IMR-90 (cell line): ENCODE results near the gene FOSL2. TPM values are rescaled to one million over a fixed set of nuclear protein-coding genes. Genes with fewer than 3 reads are reported as not detected.

Experiments used
- ATAC-seq: fragments of 200-7000 bp; cut with Tn5 transposase; 2 replicates; pipeline ENCODE4 v1.9.1; 2020; ENCODE audit warnings: low read depth, mild to moderate bottlenecking, moderate library complexity
- BruUV-seq: library from RNA; stranded (reverse); fragments of 400-500 nt; replicated peaks from 2 replicates; lab custom pipeline; 2021; lab: Mats Ljungman, UMichigan
- CTCF ChIA-PET: fragments of 300-600 bp; formaldehyde crosslinking; extraction: SDS; loops from one replicate; lab custom pipeline; 2021; ENCODE audit warnings: antibody characterized with exemption; lab: Yijun Ruan, JAX
- POLR2A ChIA-PET: fragments of 300-600 bp; sonication (Branson Sonifier 250); formaldehyde crosslinking; loops from one replicate; lab custom pipeline; 2022; ENCODE audit warnings: antibody characterized with exemption; ENCODE audit not compliant: unreplicated experiment; lab: Charles Lee
- DNase-seq: peaks from one replicate; pipeline ENCODE4 v3.0.0; 2013
- H2AFZ ChIP-seq: replicated peaks from 2 replicates; pipeline ENCODE3; 2013; ENCODE audit warnings: low read length, mild to moderate bottlenecking; ENCODE audit not compliant: poor library complexity
- H2AK5ac ChIP-seq: 2 replicates; pipeline ENCODE4 v1.6.1; 2013; ENCODE audit warnings: low read depth, low read length, inconsistent platforms
- H2AK9ac ChIP-seq: replicated peaks from 2 replicates; pipeline ENCODE3; 2013; ENCODE audit warnings: mild to moderate bottlenecking, low read depth, low read length, moderate library complexity; ENCODE audit not compliant: poor library complexity
- H2BK120ac ChIP-seq: 2 replicates; pipeline ENCODE4 v1.6.1; 2013; ENCODE audit warnings: low read depth, low read length, inconsistent platforms
- H2BK15ac ChIP-seq: 3 replicates; pipeline ENCODE4 v1.6.1; 2013; ENCODE audit warnings: low read depth, low read length, inconsistent platforms
- H2BK20ac ChIP-seq: 2 replicates; pipeline ENCODE4 v1.6.1; 2013; ENCODE audit warnings: low read depth, mild to moderate bottlenecking, inconsistent platforms, low read length, moderate library complexity
- H2BK5ac ChIP-seq: 2 replicates; pipeline ENCODE4 v1.6.1; 2013; ENCODE audit warnings: mild to moderate bottlenecking, low read depth, low read length, inconsistent platforms; ENCODE audit not compliant: poor library complexity, severe bottlenecking
- H3K14ac ChIP-seq: replicated peaks from 2 replicates; pipeline ENCODE4 v1.6.1; 2013; ENCODE audit warnings: low read depth, low read length, inconsistent platforms
- H3K18ac ChIP-seq: 2 replicates; pipeline ENCODE4 v1.6.1; 2013; ENCODE audit warnings: low read depth, low read length, control low read depth
- H3K23ac ChIP-seq: 2 replicates; pipeline ENCODE4 v1.6.1; 2013; ENCODE audit warnings: low read depth, low read length, inconsistent platforms
- H3K27ac ChIP-seq: 2 replicates; pipeline ENCODE4 v1.5.1; 2013; ENCODE audit warnings: mild to moderate bottlenecking, control low read depth, low read length; ENCODE audit not compliant: insufficient read depth
- H3K27me3 ChIP-seq: 2 replicates; pipeline ENCODE4 v1.6.1; 2013; ENCODE audit warnings: low read length; ENCODE audit not compliant: control insufficient read depth, insufficient read depth
- H3K36me3 ChIP-seq: 2 replicates; pipeline ENCODE4 v1.6.1; 2013; ENCODE audit warnings: low read length, mixed read lengths; ENCODE audit not compliant: control insufficient read depth, insufficient read depth
- H3K4ac ChIP-seq: 2 replicates; pipeline ENCODE4 v1.6.1; 2013; ENCODE audit warnings: low read depth, low read length, inconsistent platforms
- H3K4me1 ChIP-seq: 2 replicates; pipeline ENCODE4 v1.6.1; 2013; ENCODE audit warnings: low read length, mixed read lengths; ENCODE audit not compliant: control insufficient read depth, insufficient read depth
- H3K4me2 ChIP-seq: 2 replicates; pipeline ENCODE4 v1.6.1; 2013; ENCODE audit warnings: low read depth, mild to moderate bottlenecking, control low read depth, low read length, moderate library complexity
- H3K4me3 ChIP-seq: 2 replicates; pipeline ENCODE4 v1.5.1; 2013; ENCODE audit warnings: low read depth, mild to moderate bottlenecking, control low read depth, low read length, moderate library complexity; ENCODE audit not compliant: insufficient read depth
- H3K56ac ChIP-seq: 2 replicates; pipeline ENCODE4 v1.6.1; 2013; ENCODE audit warnings: low read length, inconsistent platforms; ENCODE audit not compliant: insufficient read depth; ENCODE audit errors: extremely low read depth
- H3K79me1 ChIP-seq, 2 experiments: 2 replicates each; pipeline ENCODE4 v1.6.1; 2013; ENCODE audit warnings: low read length in 2 of 2, inconsistent platforms in 1 of 2, low read depth in 1 of 2
- H3K9ac ChIP-seq: 2 replicates; pipeline ENCODE4 v1.6.1; 2013; ENCODE audit warnings: low read depth, low read length, control low read depth
- H3K9me1 ChIP-seq: 2 replicates; pipeline ENCODE4 v1.6.1; 2013; ENCODE audit warnings: low read length, inconsistent platforms; ENCODE audit not compliant: insufficient read depth
- H3K9me3 ChIP-seq: 2 replicates; pipeline ENCODE4 v1.6.1; 2013; ENCODE audit warnings: low read length; ENCODE audit not compliant: control insufficient read depth, insufficient read depth
- H4K20me1 ChIP-seq: 2 replicates; pipeline ENCODE4 v1.6.1; 2013; ENCODE audit warnings: low read length, inconsistent platforms; ENCODE audit not compliant: insufficient read depth
- H4K5ac ChIP-seq: 2 replicates; pipeline ENCODE4 v1.6.1; 2013; ENCODE audit warnings: mild to moderate bottlenecking, low read depth, low read length, control low read depth
- H4K8ac ChIP-seq, 2 experiments: 2 replicates each; pipeline ENCODE4 v1.6.1; 2013; ENCODE audit warnings: low read depth in 2 of 2, low read length in 2 of 2, control low read depth in 1 of 2, inconsistent platforms in 1 of 2
- H4K91ac ChIP-seq: 2 replicates; pipeline ENCODE4 v1.6.1; 2013; ENCODE audit warnings: low read depth, low read length, inconsistent platforms; ENCODE audit not compliant: insufficient read depth
- BHLHE40 ChIP-seq: fragments of 150-350 bp; IDR thresholded peaks from 2 replicates; pipeline ENCODE4 v1.6.1; 2016; ENCODE audit warnings: mild to moderate bottlenecking, low read depth, low read length
- CHD1 ChIP-seq: IDR thresholded peaks from 2 replicates; pipeline ENCODE4 v1.6.1; 2012; ENCODE audit warnings: low read depth, low read length, improper control_type of control experiment
- POLR2A ChIP-seq: IDR thresholded peaks from 2 replicates; pipeline ENCODE4 v1.6.1; 2012; ENCODE audit warnings: mild to moderate bottlenecking, low read depth, low read length
- RAD21 ChIP-seq: IDR thresholded peaks from 2 replicates; pipeline ENCODE4 v1.6.1; 2012; ENCODE audit warnings: low read length, improper control_type of control experiment
- RCOR1 ChIP-seq: IDR thresholded peaks from 2 replicates; pipeline ENCODE4 v1.6.1; 2012; ENCODE audit warnings: mild to moderate bottlenecking, low read length, improper control_type of control experiment; ENCODE audit not compliant: insufficient replicate concordance
- WGBS, 2 experiments: methylation state at CpG; one replicate each; pipeline versions ENCODE4 v1.1.5 to v1.1.7; 2013; ENCODE audit warnings: missing lambda C conversion rate in 2 of 2; ENCODE audit not compliant: insufficient read length in 1 of 2; ENCODE audit errors: extremely low coverage in 2 of 2; 5-methylcytosine and 5-hydroxymethylcytosine counted together
- dilution Hi-C: fragments of 300-500 bp; cut with HindIII; formaldehyde crosslinking; loops from one replicate; pipeline ENCODE4 v1.14.3; 2018; ENCODE audit warnings: low sequenced_read_pairs; ENCODE audit not compliant: unreplicated experiment
- in situ Hi-C: fragments of 300-500 bp; cut with MboI; formaldehyde crosslinking; loops from 3 replicates; pipeline ENCODE4 v1.14.3; 2019; ENCODE audit warnings: low sequenced_read_pairs, inconsistent platforms, mixed read lengths
- intact Hi-C: fragments of 100-400 bp; cut with micrococcal nuclease; formaldehyde crosslinking; loops from 2 replicates; pipeline ENCODE4 v1.10.0; 2022
- polyA plus RNA-seq, 3 experiments: library from polyadenylated mRNA; depleted of rRNA; stranded (reverse); fragments of >200 nt; gene quantifications; 2 replicates each; pipeline ENCODE4 v1.2.3, GENCODE V29; 2012; ENCODE audit warnings: low replicate concordance in 1 of 3
- total RNA-seq: library from RNA; depleted of rRNA; stranded (reverse); fragments of >200 nt; gene quantifications from 2 replicates; pipeline ENCODE4 v1.2.3, GENCODE V29; 2012
- TF ChIP-seq, protein P1 (sequence below): conservative IDR thresholded peaks from 2 replicates; pipeline ENCODE4 v1.5.1; 2012; ENCODE audit warnings: mild to moderate bottlenecking, low read depth, low read length, improper control_type of control experiment

FOSL2 gene
- total and polyA plus RNA-seq, 2 of the 4 experiments (the other 2 are of a cell fraction) = 31.4 to 46.3 TPM

DNA sequence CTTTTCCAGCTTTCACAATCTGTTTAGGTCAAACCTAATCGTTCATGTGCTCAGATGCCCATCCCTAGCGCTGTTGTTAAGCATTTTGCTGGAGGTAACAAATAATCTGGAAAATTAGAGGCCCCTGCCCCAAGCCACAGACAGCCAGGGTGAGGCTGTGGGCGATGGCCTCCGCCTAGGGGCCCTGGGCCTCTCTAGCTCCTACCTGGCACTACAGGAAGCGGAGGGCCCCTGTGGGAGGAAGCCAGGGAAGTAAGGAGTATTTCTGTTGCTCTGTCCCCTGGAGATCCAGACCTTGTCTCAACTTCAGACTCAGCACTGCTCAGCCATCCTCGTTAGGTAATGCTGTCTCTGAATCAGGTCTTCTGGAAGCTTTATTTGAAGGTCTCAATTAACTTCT, 12.4 kb upstream of the FOSL2 start (continued):
- TF ChIP-seq BHLHE40 (no peak), CHD1 (no peak), RCOR1 (no peak)

DNA sequence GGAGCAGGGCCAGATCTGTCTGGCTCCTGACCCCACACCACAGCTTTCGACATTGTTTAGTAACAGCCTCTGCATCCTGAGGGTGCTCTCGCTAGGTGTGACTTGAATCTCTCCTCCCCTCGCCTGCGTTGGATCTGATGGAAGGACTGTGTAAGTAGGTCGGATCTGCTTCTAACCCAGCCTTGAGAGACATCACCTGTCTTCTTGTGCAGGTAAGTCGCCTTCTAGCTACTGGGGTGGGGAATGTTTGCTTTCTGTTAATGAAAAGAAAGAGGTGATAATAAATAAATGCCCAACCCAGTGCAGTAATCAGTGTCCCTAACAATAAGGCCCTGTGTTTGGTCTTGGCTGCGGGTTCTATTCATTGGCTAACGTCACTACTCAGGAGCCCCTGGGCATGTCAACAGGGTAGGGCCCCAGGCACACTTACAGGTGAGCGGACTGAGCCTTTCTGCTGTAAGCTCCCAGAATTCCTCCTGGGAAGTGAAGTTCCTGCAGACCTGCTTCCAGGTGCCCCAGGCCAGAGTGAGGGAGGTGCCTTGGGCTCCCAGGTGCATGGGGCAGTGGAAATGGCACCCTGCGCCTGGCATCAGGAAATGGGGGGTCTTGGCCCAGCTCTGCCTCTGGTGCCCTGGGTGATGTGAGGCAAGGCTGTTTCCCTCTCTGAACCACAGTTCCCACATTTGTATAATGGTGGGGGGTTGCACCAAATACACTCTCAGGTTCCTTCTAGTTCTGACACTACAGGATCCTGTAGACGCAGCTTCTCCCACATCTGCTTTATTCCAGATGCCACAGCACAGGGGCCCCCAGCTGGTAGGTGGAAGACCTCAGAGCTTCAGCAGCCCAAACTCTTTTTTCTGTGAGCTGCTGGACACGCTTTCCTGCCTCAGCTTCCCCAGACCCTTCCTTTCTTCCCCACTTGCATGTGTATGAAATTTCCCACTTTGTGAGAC, 11.2 kb upstream of the FOSL2 start:
- Histone ChIP-seq H4K91ac (no peak overlapping the region), H2BK20ac (no peak overlapping the region), H2AK5ac (no peak overlapping the region), H2BK120ac (no peak overlapping the region), H3K56ac (no peak overlapping the region), H3K27ac (no peak overlapping the region), H2AK9ac (no peak overlapping the region), H3K4me2 (no peak overlapping the region), H3K4ac (no peak overlapping the region), H3K4me1 (no peaks in the 10 kb centered on the region), H4K8ac (no peak overlapping the region), H2BK15ac (no peak overlapping the region), H3K14ac (no peak overlapping the region), H3K4me3 (no peak overlapping the region), H3K36me3 (no peaks in the 10 kb centered on the region), H3K79me1 (no peaks in the 10 kb centered on the region), H3K23ac (no peak overlapping the region), H4K5ac (no peak overlapping the region), H3K18ac (no peak overlapping the region), H3K9me1 (peaks cover 5% of the 10 kb centered on the region; the same call in 1 of the 2 replicates), H3K9me3 (no peaks in the 10 kb centered on the region), H2AFZ (no peak overlapping the region), H3K27me3 (peaks cover 8% of the 10 kb centered on the region), H3K9ac (no peak overlapping the region), H2BK5ac (no peak overlapping the region), H4K20me1 (no peaks in the 10 kb centered on the region)
- ChIA-PET CTCF (no interaction called here), POLR2A (no interaction called here)
- ATAC-seq (no peak), DNase-seq (no peak)
- BruUV-seq = no TSS peak
- intact Hi-C loops = no loop called here
- 89% methylated on average over 4 of the region's 12 CpGs; no CpG with 5 or more reads in 1 of the 2 experiments for WGBS, 2 experiments
- dilution Hi-C loops = no loop called here
- TF ChIP-seq, protein P1, sequence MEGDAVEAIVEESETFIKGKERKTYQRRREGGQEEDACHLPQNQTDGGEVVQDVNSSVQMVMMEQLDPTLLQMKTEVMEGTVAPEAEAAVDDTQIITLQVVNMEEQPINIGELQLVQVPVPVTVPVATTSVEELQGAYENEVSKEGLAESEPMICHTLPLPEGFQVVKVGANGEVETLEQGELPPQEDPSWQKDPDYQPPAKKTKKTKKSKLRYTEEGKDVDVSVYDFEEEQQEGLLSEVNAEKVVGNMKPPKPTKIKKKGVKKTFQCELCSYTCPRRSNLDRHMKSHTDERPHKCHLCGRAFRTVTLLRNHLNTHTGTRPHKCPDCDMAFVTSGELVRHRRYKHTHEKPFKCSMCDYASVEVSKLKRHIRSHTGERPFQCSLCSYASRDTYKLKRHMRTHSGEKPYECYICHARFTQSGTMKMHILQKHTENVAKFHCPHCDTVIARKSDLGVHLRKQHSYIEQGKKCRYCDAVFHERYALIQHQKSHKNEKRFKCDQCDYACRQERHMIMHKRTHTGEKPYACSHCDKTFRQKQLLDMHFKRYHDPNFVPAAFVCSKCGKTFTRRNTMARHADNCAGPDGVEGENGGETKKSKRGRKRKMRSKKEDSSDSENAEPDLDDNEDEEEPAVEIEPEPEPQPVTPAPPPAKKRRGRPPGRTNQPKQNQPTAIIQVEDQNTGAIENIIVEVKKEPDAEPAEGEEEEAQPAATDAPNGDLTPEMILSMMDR = no peak
- TF ChIP-seq POLR2A (no peak), RAD21 (no peak)
- in situ Hi-C loops = no loop called here
